Measurements from ENCODE around the gene MPG. TPM values are rescaled to one million over a fixed set of nuclear protein-coding genes. Genes with fewer than 3 reads are reported as not detected.

The MPG gene
- total RNA-seq, 1 experiment from 2014 or later, result 60.0 TPM

DNA sequence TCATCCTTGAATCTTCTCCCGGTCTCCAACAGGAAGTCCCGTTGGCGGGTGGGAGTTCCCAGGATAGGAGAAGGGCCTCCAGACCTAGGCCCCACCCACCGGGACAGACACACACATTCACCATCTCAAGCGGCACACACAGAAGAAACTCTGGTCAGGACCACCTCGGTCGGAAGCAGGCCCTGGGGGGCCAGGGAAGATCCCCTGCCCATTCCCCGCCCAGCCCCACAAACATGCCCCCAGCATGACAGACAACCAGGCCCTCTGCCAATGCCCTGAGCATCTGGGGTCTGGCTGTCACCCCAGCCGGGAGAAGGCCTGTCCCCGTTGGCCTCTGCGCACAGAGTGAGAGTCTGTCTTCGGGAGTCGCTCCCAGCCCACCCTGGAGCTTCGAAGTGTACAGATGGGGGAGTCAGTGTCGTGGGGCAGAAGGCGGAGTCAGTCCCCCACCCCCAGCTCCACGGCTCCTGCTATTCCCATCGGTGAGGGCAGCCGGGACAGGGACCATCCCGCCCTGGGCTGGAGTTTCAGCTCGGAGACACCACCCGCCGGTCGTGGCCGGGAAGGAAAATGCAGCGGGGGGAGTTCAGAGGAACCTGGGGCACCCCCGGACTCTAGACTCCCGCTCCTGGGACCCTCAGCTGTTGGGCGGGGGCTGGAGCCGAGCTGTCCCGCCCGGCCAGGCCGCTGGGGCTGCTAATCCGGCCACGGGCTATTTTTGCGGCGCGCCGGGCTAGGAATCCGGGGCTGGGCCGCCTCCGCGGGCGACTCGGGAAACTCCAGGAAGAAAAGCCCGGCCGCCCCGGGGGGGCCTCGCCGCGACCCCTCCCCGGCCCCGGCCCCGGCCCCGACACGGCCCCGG is 6.3 kb upstream of the MPG start:
- POLR2A ChIA-PET, result interaction anchor here (0.6 to 3.0 kb wide), 11 partner anchors 9 to 167 kb away, joined by 3 to 16 read pairs (median 4); partner anchors contain the start of genes POLR3K and SNRNP25
- ATAC-seq, result peak; percentile 53
- CTCF ChIA-PET, result interaction anchor here (0.6 to 16.9 kb wide), 7 partner anchors 19 to 291 kb away, joined by 4 to 493 read pairs (median 12); partner anchors contain the start of genes AXIN1, POLR3K and SNRNP25
- peaks cover 59% of the 10 kb centered on the region for H3K4me1 Mint-ChIP-seq
- no peaks in the 10 kb centered on the region; the same call in 1 of the 2 replicates for H3K27me3 Mint-ChIP-seq (ENCODE audit: low read depth)
- no peaks in the 10 kb centered on the region for H3K36me3 Mint-ChIP-seq
- peak overlapping the region; percentile 88 for H3K27ac Mint-ChIP-seq
- peak; percentile 78 for DNase-seq (ENCODE audit: low spot score)
- TF ChIP-seq PRRX2 (CRISPR knock-in tag; IDR thresholded peaks at IDR 0.05) (no peak), ZNF671 (CRISPR knock-in tag; IDR thresholded peaks at IDR 0.05) (no peak), ZNF423 (CRISPR knock-in tag; IDR thresholded peaks at IDR 0.05) (no peak), RORB (CRISPR knock-in tag; IDR thresholded peaks at IDR 0.05) (no peak), FOXK1 (CRISPR knock-in tag; IDR thresholded peaks at IDR 0.05) (no peak), TEAD1 (CRISPR knock-in tag; IDR thresholded peaks at IDR 0.05) (0 out of 2 replicates have a peak, but pooled peaks have one; percentile 4), SP1 (CRISPR knock-in tag; conservative IDR thresholded peaks at IDR 0.05) (no peak), HMGA2 (CRISPR knock-in tag; IDR thresholded peaks at IDR 0.05) (no peak)
- TF ChIP-seq, protein P1, sequence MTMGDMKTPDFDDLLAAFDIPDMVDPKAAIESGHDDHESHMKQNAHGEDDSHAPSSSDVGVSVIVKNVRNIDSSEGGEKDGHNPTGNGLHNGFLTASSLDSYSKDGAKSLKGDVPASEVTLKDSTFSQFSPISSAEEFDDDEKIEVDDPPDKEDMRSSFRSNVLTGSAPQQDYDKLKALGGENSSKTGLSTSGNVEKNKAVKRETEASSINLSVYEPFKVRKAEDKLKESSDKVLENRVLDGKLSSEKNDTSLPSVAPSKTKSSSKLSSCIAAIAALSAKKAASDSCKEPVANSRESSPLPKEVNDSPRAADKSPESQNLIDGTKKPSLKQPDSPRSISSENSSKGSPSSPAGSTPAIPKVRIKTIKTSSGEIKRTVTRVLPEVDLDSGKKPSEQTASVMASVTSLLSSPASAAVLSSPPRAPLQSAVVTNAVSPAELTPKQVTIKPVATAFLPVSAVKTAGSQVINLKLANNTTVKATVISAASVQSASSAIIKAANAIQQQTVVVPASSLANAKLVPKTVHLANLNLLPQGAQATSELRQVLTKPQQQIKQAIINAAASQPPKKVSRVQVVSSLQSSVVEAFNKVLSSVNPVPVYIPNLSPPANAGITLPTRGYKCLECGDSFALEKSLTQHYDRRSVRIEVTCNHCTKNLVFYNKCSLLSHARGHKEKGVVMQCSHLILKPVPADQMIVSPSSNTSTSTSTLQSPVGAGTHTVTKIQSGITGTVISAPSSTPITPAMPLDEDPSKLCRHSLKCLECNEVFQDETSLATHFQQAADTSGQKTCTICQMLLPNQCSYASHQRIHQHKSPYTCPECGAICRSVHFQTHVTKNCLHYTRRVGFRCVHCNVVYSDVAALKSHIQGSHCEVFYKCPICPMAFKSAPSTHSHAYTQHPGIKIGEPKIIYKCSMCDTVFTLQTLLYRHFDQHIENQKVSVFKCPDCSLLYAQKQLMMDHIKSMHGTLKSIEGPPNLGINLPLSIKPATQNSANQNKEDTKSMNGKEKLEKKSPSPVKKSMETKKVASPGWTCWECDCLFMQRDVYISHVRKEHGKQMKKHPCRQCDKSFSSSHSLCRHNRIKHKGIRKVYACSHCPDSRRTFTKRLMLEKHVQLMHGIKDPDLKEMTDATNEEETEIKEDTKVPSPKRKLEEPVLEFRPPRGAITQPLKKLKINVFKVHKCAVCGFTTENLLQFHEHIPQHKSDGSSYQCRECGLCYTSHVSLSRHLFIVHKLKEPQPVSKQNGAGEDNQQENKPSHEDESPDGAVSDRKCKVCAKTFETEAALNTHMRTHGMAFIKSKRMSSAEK (CRISPR knock-in tag; IDR thresholded peaks at IDR 0.05; ENCODE audit: borderline replicate concordance), result no peak
- TF ChIP-seq, protein P2, sequence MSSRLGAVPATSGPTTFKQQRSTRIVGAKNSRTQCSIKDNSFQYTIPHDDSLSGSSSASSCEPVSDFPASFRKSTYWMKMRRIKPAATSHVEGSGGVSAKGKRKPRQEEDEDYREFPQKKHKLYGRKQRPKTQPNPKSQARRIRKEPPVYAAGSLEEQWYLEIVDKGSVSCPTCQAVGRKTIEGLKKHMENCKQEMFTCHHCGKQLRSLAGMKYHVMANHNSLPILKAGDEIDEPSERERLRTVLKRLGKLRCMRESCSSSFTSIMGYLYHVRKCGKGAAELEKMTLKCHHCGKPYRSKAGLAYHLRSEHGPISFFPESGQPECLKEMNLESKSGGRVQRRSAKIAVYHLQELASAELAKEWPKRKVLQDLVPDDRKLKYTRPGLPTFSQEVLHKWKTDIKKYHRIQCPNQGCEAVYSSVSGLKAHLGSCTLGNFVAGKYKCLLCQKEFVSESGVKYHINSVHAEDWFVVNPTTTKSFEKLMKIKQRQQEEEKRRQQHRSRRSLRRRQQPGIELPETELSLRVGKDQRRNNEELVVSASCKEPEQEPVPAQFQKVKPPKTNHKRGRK (CRISPR knock-in tag; IDR thresholded peaks at IDR 0.05; ENCODE audit: borderline replicate concordance), result no peak
- TF ChIP-seq, protein P3, sequence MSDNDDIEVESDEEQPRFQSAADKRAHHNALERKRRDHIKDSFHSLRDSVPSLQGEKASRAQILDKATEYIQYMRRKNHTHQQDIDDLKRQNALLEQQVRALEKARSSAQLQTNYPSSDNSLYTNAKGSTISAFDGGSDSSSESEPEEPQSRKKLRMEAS (CRISPR knock-in tag; IDR thresholded peaks at IDR 0.05), result 0 out of 2 replicates have a peak, but pooled peaks have one; percentile 26
- TF ChIP-seq, protein P4, sequence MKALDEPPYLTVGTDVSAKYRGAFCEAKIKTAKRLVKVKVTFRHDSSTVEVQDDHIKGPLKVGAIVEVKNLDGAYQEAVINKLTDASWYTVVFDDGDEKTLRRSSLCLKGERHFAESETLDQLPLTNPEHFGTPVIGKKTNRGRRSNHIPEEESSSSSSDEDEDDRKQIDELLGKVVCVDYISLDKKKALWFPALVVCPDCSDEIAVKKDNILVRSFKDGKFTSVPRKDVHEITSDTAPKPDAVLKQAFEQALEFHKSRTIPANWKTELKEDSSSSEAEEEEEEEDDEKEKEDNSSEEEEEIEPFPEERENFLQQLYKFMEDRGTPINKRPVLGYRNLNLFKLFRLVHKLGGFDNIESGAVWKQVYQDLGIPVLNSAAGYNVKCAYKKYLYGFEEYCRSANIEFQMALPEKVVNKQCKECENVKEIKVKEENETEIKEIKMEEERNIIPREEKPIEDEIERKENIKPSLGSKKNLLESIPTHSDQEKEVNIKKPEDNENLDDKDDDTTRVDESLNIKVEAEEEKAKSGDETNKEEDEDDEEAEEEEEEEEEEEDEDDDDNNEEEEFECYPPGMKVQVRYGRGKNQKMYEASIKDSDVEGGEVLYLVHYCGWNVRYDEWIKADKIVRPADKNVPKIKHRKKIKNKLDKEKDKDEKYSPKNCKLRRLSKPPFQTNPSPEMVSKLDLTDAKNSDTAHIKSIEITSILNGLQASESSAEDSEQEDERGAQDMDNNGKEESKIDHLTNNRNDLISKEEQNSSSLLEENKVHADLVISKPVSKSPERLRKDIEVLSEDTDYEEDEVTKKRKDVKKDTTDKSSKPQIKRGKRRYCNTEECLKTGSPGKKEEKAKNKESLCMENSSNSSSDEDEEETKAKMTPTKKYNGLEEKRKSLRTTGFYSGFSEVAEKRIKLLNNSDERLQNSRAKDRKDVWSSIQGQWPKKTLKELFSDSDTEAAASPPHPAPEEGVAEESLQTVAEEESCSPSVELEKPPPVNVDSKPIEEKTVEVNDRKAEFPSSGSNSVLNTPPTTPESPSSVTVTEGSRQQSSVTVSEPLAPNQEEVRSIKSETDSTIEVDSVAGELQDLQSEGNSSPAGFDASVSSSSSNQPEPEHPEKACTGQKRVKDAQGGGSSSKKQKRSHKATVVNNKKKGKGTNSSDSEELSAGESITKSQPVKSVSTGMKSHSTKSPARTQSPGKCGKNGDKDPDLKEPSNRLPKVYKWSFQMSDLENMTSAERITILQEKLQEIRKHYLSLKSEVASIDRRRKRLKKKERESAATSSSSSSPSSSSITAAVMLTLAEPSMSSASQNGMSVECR (CRISPR knock-in tag; IDR thresholded peaks at IDR 0.05; ENCODE audit: borderline replicate concordance), result 0 out of 2 replicates have a peak, but pooled peaks have one; percentile 33
- peak overlapping the region; percentile 81 for H3K4me3 Mint-ChIP-seq
- no peaks in the 10 kb centered on the region for H3K9me3 Mint-ChIP-seq

All from WTC11 (cell line).